ENCODE results near the gene HTR3E. TPM values are rescaled to one million over a fixed set of nuclear protein-coding genes. Genes with fewer than 3 reads are reported as not detected.
"Not testable (repeated sequence)": the region's sequence is repeated elsewhere in the genome, so short reads cannot be mapped to it uniquely, and the experiment has no call there.

HTR3E gene
- polyA plus RNA-seq, 3 donors: not detected

DNA sequence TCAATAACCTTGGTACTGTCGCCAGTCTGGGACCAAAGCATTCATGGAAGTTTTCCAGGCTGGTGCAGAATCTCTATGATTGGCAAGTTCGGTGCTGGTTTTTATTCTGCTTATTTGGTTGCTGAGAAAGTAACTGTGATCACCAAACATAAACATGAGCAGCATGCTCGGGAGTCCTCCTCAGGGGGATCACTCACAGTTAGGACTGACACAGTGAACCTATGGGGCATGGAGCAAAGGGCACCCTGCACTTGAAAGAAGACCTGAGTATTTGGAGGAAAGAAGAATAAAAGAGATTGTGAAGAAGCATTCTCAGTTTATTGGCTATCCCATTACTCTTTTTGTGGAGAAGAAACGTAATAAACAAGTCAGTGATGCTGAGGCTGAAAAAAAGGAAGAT, 19.2 kb downstream of the HTR3E start:
- Histone ChIP-seq H4K20me1 (ENCODE audit: insufficient read depth, low read length) (no peaks in the 10 kb centered on the region), H3K36me3 (replicated peaks in 1 of 2; ENCODE audit: control insufficient read depth in 1 of 2, insufficient read depth in 2 of 2, low read length in 2 of 2) (no peaks in the 10 kb centered on the region), H3K27me3 (ENCODE audit: control insufficient read depth in 2 of 2, insufficient read depth in 2 of 2, low read length in 2 of 2) (no peaks in the 10 kb centered on the region), H3K4me3 (replicated peaks in 1 of 3; ENCODE audit: low read depth in 2 of 3, low read length in 3 of 3) (no peak overlapping the region), H3K4me1 (ENCODE audit: control insufficient read depth in 1 of 2, insufficient read depth in 2 of 2, low read length in 2 of 2) (no peaks in the 10 kb centered on the region), H3K27ac (ENCODE audit: low read depth in 1 of 2, low read length in 2 of 2) (no peak overlapping the region), H3K9me3 (replicated peaks in 1 of 2; ENCODE audit: control insufficient read depth in 1 of 2, insufficient read depth in 1 of 2, low read length in 2 of 2) (no peaks in the 10 kb centered on the region), H3K79me2 (ENCODE audit: insufficient read depth, low read length) (no peaks in the 10 kb centered on the region), H3K4me2 (replicated peaks; ENCODE audit: extremely low read depth, low read length, poor library complexity, severe bottlenecking) (no peak overlapping the region), H3K9ac (ENCODE audit: insufficient read depth, low read length, poor library complexity, severe bottlenecking) (no peak overlapping the region), H2AFZ (ENCODE audit: insufficient read depth, low read depth, low read length, poor library complexity, severe bottlenecking) (no peak overlapping the region)
- no peaks in the 10 kb centered on the region for H3K36me3 Mint-ChIP-seq
- intact Hi-C loops (cut with micrococcal nuclease): no loop called here
- WGBS (ENCODE audit: insufficient coverage): 83% methylated on average over 4 of the region's 4 CpGs
- DNase-seq: no peak
- TF ChIP-seq, protein P1, sequence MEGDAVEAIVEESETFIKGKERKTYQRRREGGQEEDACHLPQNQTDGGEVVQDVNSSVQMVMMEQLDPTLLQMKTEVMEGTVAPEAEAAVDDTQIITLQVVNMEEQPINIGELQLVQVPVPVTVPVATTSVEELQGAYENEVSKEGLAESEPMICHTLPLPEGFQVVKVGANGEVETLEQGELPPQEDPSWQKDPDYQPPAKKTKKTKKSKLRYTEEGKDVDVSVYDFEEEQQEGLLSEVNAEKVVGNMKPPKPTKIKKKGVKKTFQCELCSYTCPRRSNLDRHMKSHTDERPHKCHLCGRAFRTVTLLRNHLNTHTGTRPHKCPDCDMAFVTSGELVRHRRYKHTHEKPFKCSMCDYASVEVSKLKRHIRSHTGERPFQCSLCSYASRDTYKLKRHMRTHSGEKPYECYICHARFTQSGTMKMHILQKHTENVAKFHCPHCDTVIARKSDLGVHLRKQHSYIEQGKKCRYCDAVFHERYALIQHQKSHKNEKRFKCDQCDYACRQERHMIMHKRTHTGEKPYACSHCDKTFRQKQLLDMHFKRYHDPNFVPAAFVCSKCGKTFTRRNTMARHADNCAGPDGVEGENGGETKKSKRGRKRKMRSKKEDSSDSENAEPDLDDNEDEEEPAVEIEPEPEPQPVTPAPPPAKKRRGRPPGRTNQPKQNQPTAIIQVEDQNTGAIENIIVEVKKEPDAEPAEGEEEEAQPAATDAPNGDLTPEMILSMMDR (IDR thresholded peaks at IDR 0.05): no peak
- H3K27me3 Mint-ChIP-seq (ENCODE audit: low read depth in 3 of 3): peaks cover 0 to 6% (median 3%) of the 10 kb centered on the region in 3 donors
- H3K4me3 Mint-ChIP-seq: no peak overlapping the region
- H3K27ac Mint-ChIP-seq: no peak overlapping the region
- no peaks in the 10 kb centered on the region for H3K4me1 Mint-ChIP-seq
- peaks cover 0 to 3% (median 0%) of the 10 kb centered on the region in 7 donors for H3K9me3 Mint-ChIP-seq

DNA sequence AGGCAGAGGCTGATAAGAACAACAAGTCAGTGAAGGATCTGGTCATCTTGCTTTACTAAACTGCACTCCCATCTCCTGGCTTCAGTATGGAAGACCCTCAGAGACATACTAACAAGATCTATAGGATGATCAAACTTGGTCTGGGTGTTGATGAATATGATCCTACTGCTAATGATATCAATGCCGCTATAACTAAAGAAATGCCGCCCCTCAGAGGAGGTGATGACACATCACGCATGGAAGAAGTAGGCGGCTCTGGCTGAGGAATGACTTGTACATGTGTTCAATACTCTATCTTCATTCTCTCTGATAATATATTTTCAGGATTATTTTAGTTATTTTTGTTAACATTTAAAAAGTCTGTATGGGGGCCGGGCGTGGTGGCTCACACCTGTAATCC, 20.8 kb downstream of the HTR3E start:
- no peak overlapping the region for H3K27ac ChIP-seq (ENCODE audit: low read depth in 1 of 2, low read length in 2 of 2)
- H3K79me2 ChIP-seq (ENCODE audit: insufficient read depth, low read length): no peaks in the 10 kb centered on the region
- no peak overlapping the region for H2AFZ ChIP-seq (ENCODE audit: insufficient read depth, low read depth, low read length, poor library complexity, severe bottlenecking)
- H4K20me1 ChIP-seq (ENCODE audit: insufficient read depth, low read length): no peaks in the 10 kb centered on the region
- H3K4me1 ChIP-seq (ENCODE audit: control insufficient read depth in 1 of 2, insufficient read depth in 2 of 2, low read length in 2 of 2): no peaks in the 10 kb centered on the region
- H3K4me2 ChIP-seq (replicated peaks; ENCODE audit: extremely low read depth, low read length, poor library complexity, severe bottlenecking): no peak overlapping the region
- no peak for DNase-seq
- Mint-ChIP-seq H3K27me3 (ENCODE audit: low read depth in 3 of 3) (peaks cover 3 to 6% (median 3%) of the 10 kb centered on the region in 3 donors), H3K4me1 (peaks cover under 1% of the 10 kb centered on the region), H3K27ac (no peak overlapping the region), H3K9me3 (peaks cover 0 to 6% (median 0%) of the 10 kb centered on the region in 7 donors), H3K4me3 (no peak overlapping the region), H3K36me3 (no peaks in the 10 kb centered on the region)
- WGBS (ENCODE audit: insufficient coverage): no CpG with 5 or more reads among the region's 6 CpGs
- TF ChIP-seq, protein P1 (IDR thresholded peaks at IDR 0.05): no peak
- no peaks in the 10 kb centered on the region for H3K27me3 ChIP-seq (ENCODE audit: control insufficient read depth in 2 of 2, insufficient read depth in 2 of 2, low read length in 2 of 2)
- H3K9ac ChIP-seq (ENCODE audit: insufficient read depth, low read length, poor library complexity, severe bottlenecking): no peak overlapping the region
- H3K36me3 ChIP-seq (replicated peaks in 1 of 2; ENCODE audit: control insufficient read depth in 1 of 2, insufficient read depth in 2 of 2, low read length in 2 of 2): no peaks in the 10 kb centered on the region
- no peaks in the 10 kb centered on the region for H3K9me3 ChIP-seq (replicated peaks in 1 of 2; ENCODE audit: control insufficient read depth in 1 of 2, insufficient read depth in 1 of 2, low read length in 2 of 2)
- intact Hi-C loops (cut with micrococcal nuclease): no loop called here
- no peak overlapping the region for H3K4me3 ChIP-seq (replicated peaks in 1 of 3; ENCODE audit: low read depth in 2 of 3, low read length in 3 of 3)

DNA sequence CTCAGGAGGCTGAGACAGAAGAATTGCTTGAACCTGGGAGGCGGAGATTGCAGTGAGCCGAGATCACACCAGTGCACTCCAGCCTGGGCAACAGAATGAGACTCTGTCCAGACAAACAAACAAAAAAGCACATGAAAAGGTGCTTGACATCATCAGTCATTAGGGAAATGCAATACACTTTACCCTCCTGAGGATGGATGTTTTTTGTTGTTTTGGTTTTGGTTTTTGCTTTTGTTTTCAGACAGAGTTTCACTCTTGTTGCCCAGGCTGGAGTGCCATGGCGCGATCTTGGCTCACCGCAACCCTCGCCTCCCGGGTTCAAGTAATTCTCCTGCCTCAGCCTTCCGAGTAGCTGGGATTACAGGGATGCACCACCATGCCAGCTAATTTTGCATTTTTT, 24.2 kb downstream of the HTR3E start:
- H3K9me3 ChIP-seq (replicated peaks in 1 of 2; ENCODE audit: control insufficient read depth in 1 of 2, insufficient read depth in 1 of 2, low read length in 2 of 2); H3K4me3 Mint-ChIP-seq: not testable (repeated sequence)

More for the DNA sequence above, 24.2 kb downstream of the HTR3E start:
- intact Hi-C loops (cut with micrococcal nuclease); H3K36me3 ChIP-seq (replicated peaks in 1 of 2; ENCODE audit: control insufficient read depth in 1 of 2, insufficient read depth in 2 of 2, low read length in 2 of 2); H3K27me3 ChIP-seq (ENCODE audit: control insufficient read depth in 2 of 2, insufficient read depth in 2 of 2, low read length in 2 of 2); H3K4me1 Mint-ChIP-seq; H3K79me2 ChIP-seq (ENCODE audit: insufficient read depth, low read length); H4K20me1 ChIP-seq (ENCODE audit: insufficient read depth, low read length); H3K4me3 ChIP-seq (replicated peaks in 1 of 3; ENCODE audit: low read depth in 2 of 3, low read length in 3 of 3); H3K9me3 Mint-ChIP-seq; H3K4me1 ChIP-seq (ENCODE audit: control insufficient read depth in 1 of 2, insufficient read depth in 2 of 2, low read length in 2 of 2); H3K27ac ChIP-seq (ENCODE audit: low read depth in 1 of 2, low read length in 2 of 2); H3K27ac Mint-ChIP-seq; H2AFZ ChIP-seq (ENCODE audit: insufficient read depth, low read depth, low read length, poor library complexity, severe bottlenecking); H3K36me3 Mint-ChIP-seq; H3K27me3 Mint-ChIP-seq (ENCODE audit: low read depth in 3 of 3); DNase-seq; H3K4me2 ChIP-seq (replicated peaks; ENCODE audit: extremely low read depth, low read length, poor library complexity, severe bottlenecking); H3K9ac ChIP-seq (ENCODE audit: insufficient read depth, low read length, poor library complexity, severe bottlenecking): not testable (repeated sequence)
- WGBS (ENCODE audit: insufficient coverage): 98% methylated on average over 8 of the region's 8 CpGs

Measured in CD14-positive monocyte (primary cell).